HG03060 (cell line): Measurements from ENCODE around the gene TMEM107.
"Not testable (repeated sequence)": the region's sequence is repeated elsewhere in the genome, so short reads cannot be mapped to it uniquely, and the experiment has no call there.

Source experiments
- ATAC-seq: cut with Tn5 transposase; IDR thresholded peaks from one replicate; pipeline ENCODE4 v1.9.1; 2021; ENCODE audit warnings: low read depth, moderate number of reproducible peaks; ENCODE audit not compliant: unreplicated experiment

The TMEM107 gene

GRCh38 chr17:8189711-8190477 lies 13.7 kb upstream of the TMEM107 start, which contains the start of gene BORCS6:
TSS of gene BORCS6 (minus strand) at chr17:8190180. CDS start at chr17:8190140, 40 bp downstream.
- peak; percentile 35 for ATAC-seq

- no peak for ATAC-seq
Observed at GRCh38 chr17:8189041-8189710, 13.0 kb upstream of the TMEM107 start.

- no peak for ATAC-seq
Observed at GRCh38 chr17:8188263-8188839, 12.2 kb upstream of the TMEM107 start.

DNA sequence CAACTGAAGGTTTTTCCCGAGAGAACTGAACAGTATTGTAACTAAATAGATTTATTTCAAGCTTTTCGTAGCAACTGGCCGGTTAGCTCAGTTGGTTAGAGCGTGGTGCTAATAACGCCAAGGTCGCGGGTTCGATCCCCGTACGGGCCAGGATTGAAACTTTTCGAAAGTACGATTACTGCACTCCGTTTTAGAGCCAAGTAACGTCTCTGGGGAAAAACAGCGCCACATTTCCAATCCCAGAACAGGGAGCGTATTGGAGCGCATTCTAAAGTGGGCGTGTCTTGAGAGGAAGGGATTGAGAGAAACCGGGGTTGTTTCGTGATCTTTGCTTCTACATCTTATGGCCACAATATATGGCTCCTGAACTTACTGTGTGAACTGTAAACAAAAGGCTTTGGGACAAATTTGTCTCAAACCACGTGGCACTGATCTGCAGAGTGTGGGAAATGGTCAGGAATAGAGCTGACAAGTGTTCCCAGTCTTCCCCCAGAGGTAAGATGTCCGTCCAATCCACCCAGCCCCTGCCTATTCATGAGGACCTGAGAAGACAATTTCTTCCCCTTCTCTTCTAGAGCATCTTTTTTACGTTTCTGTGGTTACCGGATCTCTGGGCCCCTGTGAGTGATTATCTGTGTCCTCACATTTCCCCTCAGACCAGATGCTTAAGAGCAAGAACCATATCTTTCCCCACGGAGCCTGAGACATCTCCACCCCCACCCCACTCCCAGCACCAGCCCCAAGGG lies 11.5 kb upstream of the TMEM107 start:
- ATAC-seq, result peak; percentile 20

- peak; percentile 19 for ATAC-seq
Observed at GRCh38 chr17:8186787-8187516, 10.8 kb upstream of the TMEM107 start.

GRCh38 chr17:8186446-8186786 lies 10.2 kb upstream of the TMEM107 start:
- ATAC-seq, result peak; percentile 0

DNA sequence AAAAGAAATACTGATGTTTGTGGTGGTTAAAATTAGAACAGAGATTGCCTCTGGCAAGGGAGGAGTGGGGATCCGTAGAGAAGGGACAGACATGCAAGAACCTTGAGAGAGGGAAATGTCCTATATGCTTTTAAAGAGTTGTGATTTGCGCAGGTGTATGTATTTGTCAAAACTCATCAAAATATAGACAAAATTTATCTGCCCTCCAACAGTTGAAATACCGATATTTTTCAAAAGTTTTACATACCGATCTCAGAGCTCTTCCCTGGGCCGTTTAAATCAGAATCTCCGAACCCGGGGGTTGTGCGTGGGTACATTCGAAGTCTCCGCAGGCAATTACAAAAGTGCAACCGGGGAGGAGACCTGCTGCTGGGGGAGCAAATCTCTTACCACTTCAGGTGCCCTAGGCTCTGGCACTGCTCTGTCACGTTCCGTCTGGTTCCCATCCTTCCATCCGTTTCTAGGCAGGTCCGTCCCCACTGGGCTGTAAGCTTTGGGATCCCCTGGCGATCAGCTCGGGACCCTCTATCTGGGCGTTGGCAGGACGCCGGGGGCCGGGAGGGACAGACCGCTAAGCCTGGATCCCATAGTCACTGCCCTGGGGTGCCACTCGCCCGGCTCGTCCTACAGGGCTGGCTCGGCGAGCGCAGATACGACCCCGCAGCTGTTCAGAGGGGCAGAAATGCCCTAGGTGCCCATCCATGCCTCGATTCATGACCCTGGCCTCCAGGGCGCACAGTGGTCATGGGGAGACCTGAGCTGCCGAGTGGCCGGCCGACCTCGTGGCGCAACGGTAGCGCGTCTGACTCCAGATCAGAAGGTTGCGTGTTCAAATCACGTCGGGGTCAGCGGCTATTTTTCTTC lies 9.6 kb upstream of the TMEM107 start:
- ATAC-seq, result no peak

DNA sequence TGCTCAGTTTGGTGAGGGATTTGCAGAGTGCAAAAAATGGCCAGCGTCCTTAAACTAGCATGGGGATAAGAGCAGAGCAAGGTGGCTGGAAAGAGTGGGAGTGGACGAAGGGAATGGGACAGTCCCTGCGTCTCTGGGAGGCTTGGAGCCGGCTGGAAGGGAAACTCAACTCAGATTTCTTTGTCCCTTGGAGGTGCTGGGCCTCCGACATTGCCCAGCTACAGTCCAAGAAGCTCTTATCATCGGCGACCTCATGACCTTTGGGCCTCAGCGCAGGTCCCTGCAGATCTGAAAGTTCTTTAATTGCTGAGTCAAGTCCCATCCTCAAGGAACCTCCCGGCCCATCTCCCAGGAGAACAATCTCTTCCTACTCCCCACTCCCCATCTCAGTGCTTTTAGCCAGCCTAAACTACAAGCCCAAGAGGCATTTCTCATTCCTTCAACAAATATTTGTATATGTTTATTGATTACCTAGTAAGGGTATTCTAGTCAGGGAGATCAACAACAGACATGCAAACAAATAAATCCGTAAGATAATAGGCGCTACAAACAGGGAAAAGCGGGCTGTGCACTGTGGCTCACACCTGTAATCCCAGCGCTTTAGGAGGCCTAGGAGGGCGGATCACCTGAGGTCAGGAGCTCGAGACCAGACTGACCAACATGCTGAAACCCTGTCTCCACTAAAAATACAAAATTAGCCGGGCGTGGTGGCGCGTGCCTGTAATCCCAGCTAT lies 985 bp upstream of the TMEM107 start:
- no peak for ATAC-seq

DNA sequence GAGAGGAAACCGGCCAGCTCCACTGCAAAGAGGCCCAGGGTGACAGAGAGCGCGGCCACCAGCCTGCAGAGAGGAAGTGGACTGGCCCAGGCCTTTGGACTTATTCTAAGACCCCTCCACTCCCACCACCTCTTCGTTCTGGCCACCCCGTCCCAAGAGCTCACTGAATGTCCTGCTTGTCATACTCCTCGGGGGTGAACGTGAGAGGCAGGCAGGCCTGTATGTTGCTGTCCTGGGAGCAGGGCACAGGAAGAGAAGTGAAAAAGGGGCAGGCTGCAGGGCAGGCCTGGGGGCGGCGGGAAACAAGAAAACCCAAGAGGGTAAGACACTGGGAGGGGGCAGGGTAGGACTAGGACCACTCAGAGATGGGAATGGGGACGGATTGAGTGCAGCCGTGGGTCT lies 384 bp downstream of the TMEM107 start:
- no peak for ATAC-seq

GRCh38 chr17:8173871-8174322 lies 2.3 kb downstream of the TMEM107 start:
- no peak for ATAC-seq

DNA sequence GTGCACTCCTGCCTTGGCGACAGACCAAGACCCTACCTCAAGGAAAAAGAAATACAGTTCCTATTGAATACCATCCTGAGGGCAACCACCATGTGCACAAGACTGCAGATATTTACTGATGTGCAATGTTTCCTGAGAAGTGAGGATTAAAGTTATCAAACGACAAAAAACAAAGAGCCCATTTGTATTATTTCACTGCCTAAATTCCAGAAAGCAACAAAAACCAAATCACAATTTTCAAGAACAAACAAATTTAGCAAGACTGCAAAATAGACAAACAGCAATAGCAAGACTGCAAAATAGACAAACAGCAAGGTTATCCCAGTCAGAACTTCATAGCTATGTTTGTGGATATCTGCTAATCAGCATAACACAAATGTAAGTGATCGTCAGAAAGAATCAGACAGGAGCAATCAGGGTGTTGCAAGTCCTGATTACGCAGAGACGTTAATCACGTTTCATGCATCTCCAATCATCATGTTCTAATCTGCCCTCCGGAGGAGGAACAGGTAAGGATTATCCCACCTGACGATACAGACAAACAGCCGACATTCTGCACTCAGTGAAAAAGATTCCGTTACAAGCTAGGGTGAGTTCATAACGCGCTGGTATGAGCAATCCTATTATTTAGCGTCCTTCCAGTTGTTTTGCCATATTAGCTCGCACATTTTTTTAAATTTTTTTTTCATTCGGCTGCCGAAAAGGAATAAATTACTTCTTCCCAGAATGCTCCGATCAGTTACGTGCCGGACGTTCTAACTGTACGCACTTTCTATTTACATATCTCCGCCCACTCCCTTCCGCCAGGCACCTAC lies 2.9 kb downstream of the TMEM107 start:
- ATAC-seq, result peak; percentile 77

DNA sequence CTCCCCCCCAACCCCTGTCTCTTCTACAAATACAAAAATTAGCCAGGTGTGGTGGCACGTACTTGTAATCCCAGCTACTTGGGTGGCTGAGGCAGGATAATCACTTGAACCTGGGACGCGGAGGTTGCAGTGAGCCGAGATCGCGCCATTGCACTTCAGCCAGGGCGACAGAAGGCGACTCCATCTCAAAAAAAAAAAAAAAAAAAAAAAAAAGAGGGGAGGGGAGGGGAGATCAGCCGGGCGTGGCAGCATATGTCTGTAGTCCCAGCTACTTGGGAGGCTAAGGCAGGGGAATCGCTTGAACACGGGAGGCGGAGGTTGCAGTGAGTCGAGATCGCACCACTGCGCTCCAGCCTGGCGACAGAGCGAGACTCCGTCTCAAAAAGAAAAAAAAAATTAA lies 6.0 kb downstream of the TMEM107 start:
- ATAC-seq, result not testable (repeated sequence)

- ATAC-seq, result no peak
Observed at GRCh38 chr17:8167526-8167925, 8.7 kb downstream of the TMEM107 start.

- ATAC-seq, result no peak
Observed at GRCh38 chr17:8166731-8167130, 9.4 kb downstream of the TMEM107 start.

GRCh38 chr17:8164815-8165131 lies 11.4 kb downstream of the TMEM107 start:
- ATAC-seq, result no peak

- no peak for ATAC-seq
Observed at GRCh38 chr17:8163978-8164814, 12.0 kb downstream of the TMEM107 start.
